ENCODE results near the gene WDTC1. TPM values are rescaled to one million over a fixed set of nuclear protein-coding genes. Genes with fewer than 3 reads are reported as not detected.

WDTC1 gene
- total RNA-seq, 1 experiment from 2014 or later, result 19.0 TPM

- Histone ChIP-seq H2BK12ac (ENCODE audit: insufficient read length, low read depth, low read length) (no peak overlapping the region), H4K91ac (ENCODE audit: insufficient read length, low read depth, low read length) (no peak overlapping the region), H2BK20ac (ENCODE audit: low read depth, low read length, poor library complexity, severe bottlenecking) (no peak overlapping the region), H3K79me2 (ENCODE audit: insufficient read depth, low read length) (no peaks in the 10 kb centered on the region), H2BK120ac (ENCODE audit: low read depth, low read length, poor library complexity, severe bottlenecking) (no peak overlapping the region), H3K27ac (ENCODE audit: insufficient read length, low read depth, low read length) (no peak overlapping the region), H4K5ac (ENCODE audit: insufficient read length, low read depth, low read length) (no peak overlapping the region), H3K18ac (ENCODE audit: insufficient read length, low read depth, low read length) (no peak overlapping the region), H3K79me1 (ENCODE audit: insufficient read depth, low read depth, low read length, poor library complexity, severe bottlenecking) (no peaks in the 10 kb centered on the region), H3K14ac (ENCODE audit: insufficient read depth, low read length) (no peak overlapping the region), H3K23ac (ENCODE audit: insufficient read length, low read depth, low read length) (no peak overlapping the region), H2AFZ (ENCODE audit: low read length) (no peak overlapping the region), H3K9ac (ENCODE audit: extremely low read depth, insufficient read length, low read length) (no peak overlapping the region), H2BK5ac (ENCODE audit: insufficient read length, low read length) (no peak overlapping the region), H3K56ac (ENCODE audit: insufficient read length, low read depth, low read length) (no peak overlapping the region), H3T11ph (ENCODE audit: low read length) (no peak overlapping the region), H2AK5ac (ENCODE audit: insufficient read length, low read length) (no peak overlapping the region), H3K9me3 (ENCODE audit: control insufficient read depth, low read depth, low read length) (no peaks in the 10 kb centered on the region), H3K4ac (ENCODE audit: low read depth, low read length) (no peak overlapping the region), H3K4me1 (ENCODE audit: insufficient read depth, low read length) (peaks cover 3% of the 10 kb centered on the region; the same call in 1 of the 2 replicates), H2BK15ac (ENCODE audit: low read depth, low read length) (no peak overlapping the region), H3K27me3 (ENCODE audit: insufficient read depth, low read length) (peaks cover 15% of the 10 kb centered on the region; the same call in 1 of the 2 replicates), H4K20me1 (ENCODE audit: control insufficient read depth, insufficient read depth, insufficient read length) (peaks cover 4% of the 10 kb centered on the region), H3K4me2 (ENCODE audit: insufficient read depth, insufficient read length, low read length) (no peak overlapping the region), H3K23me2 (ENCODE audit: insufficient read length, low read depth, low read length, poor library complexity, severe bottlenecking) (peaks cover 16% of the 10 kb centered on the region), H4K8ac (replicated peaks; ENCODE audit: insufficient read length, low read depth, low read length) (no peak overlapping the region)
- WGBS (ENCODE audit: extremely low coverage, insufficient read length, low lambda C conversion rate), result no CpG with 5 or more reads among the region's 13 CpGs
- Mint-ChIP-seq H3K27ac (no peak overlapping the region), H3K36me3 (ENCODE audit: insufficient read depth in 1 of 3, low read depth in 3 of 3) (peaks cover 0 to 13% (median 3%) of the 10 kb centered on the region in 3 experiments; a peak in 4 of 7 replicates), H3K4me1 (peaks cover 17 to 33% of the 10 kb centered on the region in 2 experiments), H3K4me3 (no peak overlapping the region), H3K9me3 (no peaks in the 10 kb centered on the region; a peak in 1 of 5 replicates), H3K27me3 (ENCODE audit: low read depth) (peaks cover 50% of the 10 kb centered on the region)
- no peak for TF ChIP-seq CTCF (conservative IDR thresholded peaks at IDR 0.05)
- DNase-seq, result no peak
Observed at GRCh38 chr1:27356277-27356618, 121.8 kb downstream of the WDTC1 start.
